ENCODE data around the gene RGL2.

The RGL2 gene

DNA sequence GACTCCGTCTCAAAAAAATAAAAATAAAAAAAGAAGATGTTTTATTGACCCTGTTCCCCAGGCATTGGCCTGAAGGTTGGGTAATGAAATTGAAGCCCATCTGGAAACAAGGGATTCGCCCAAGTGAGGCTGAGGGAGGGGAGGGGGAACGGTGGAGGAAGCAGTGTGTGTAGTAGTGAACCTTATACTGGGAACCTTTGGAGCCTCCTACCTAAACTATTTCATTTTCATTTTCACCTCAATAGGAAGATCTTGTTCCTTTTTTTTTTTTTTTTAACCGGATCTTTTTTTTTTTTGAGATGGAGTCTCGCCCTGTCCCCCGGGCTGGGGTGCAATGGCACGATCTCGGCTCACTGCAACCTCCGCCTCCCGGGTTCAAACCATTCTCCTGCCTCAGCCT, 32.0 kb upstream of the RGL2 start:
- H4K20me1 ChIP-seq, result no peaks in the 10 kb centered on the region
- no peak for TF ChIP-seq Cebpa-rat (IDR thresholded peaks at IDR 0.05)
- no peaks in the 10 kb centered on the region for H3K27me3 ChIP-seq
- H3K9me3 ChIP-seq, result no peaks in the 10 kb centered on the region
- no peak overlapping the region for H3K4me2 ChIP-seq
- H3K4me3 ChIP-seq, result no peak overlapping the region
- H3K36me3 ChIP-seq, result no peaks in the 10 kb centered on the region
- H3K9ac ChIP-seq, result no peak overlapping the region
- no peak overlapping the region for H3K27ac ChIP-seq
- H3K4me1 ChIP-seq, result no peaks in the 10 kb centered on the region; the same call in 1 of the 2 replicates

DNA sequence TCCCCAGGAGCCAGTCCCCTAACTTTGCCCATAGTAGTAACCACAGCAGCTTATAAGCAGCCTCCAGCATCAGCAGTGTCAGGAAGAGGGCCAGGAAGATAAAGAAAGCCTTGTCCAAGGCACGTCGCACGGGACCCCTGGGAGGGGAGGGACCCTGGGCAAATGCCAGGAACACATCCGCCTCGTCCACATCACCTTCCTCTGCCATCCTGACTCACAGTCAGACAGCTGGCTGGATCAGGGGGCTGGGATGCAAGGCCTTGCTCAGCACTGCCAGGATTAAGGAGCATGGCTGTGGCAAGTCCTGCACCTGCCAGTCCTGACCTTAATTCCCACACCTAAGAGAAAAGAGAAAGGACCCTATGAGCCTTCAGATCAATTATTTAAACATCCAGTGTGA, 30.3 kb upstream of the RGL2 start:
- no peaks in the 10 kb centered on the region for H4K20me1 ChIP-seq
- H3K27me3 ChIP-seq, result no peaks in the 10 kb centered on the region
- no peak overlapping the region for H3K4me3 ChIP-seq
- H3K4me2 ChIP-seq, result no peak overlapping the region
- H3K36me3 ChIP-seq, result no peaks in the 10 kb centered on the region
- no peak for TF ChIP-seq Cebpa-rat (IDR thresholded peaks at IDR 0.05)
- no peaks in the 10 kb centered on the region for H3K9me3 ChIP-seq
- H3K4me1 ChIP-seq, result peaks cover 6% of the 10 kb centered on the region
- no peak overlapping the region for H3K9ac ChIP-seq
- H3K27ac ChIP-seq, result no peak overlapping the region

DNA sequence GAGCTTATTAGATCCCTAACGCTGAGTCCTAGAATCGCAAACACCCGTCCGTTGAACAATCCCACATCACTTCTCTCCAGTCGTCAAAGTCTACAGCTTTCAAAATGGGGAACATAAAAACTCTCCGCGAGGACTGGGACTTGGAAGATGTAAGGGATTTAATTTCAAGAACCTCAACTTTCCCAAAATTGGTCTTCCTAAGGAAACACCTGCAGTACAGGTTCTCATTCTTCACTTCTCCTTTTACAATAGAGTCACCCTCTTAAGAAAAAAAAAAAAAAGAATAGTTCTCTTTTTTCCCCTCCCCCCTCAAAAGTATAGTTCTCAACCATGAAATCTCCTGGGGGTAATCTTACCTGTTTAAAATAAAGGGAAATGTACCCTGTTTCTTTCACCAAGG, 25.4 kb upstream of the RGL2 start:
- TF ChIP-seq Cebpa-rat (IDR thresholded peaks at IDR 0.05), result no peak
- H4K20me1 ChIP-seq, result peaks cover 31% of the 10 kb centered on the region
- H3K36me3 ChIP-seq, result peaks cover 22% of the 10 kb centered on the region
- peak overlapping the region; percentile 90 for H3K27ac ChIP-seq
- H3K9ac ChIP-seq, result peak overlapping the region; percentile 92
- H3K4me3 ChIP-seq, result peak overlapping the region; percentile 84
- no peaks in the 10 kb centered on the region for H3K27me3 ChIP-seq
- H3K4me1 ChIP-seq, result peaks cover 43% of the 10 kb centered on the region
- H3K4me2 ChIP-seq, result peak overlapping the region; percentile 91
- H3K9me3 ChIP-seq, result no peaks in the 10 kb centered on the region

DNA sequence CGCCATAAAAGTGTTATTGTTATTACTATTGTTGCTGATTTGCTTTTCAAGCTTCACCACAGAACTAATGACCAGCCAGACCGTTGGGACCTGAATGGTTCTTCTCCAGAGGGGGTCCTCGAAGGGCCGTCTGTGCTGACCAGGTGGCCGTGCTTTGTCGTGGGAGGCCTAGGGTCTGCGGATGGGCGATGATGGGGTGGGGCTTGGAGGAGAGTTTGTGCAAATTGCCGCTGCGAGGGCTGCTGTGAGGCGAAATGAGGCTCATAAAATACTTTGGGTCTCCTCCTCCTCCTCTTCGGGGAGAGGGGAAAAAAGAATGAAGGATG, 24.8 kb upstream of the RGL2 start:
- peak overlapping the region; percentile 92 for H3K9ac ChIP-seq
- no peaks in the 10 kb centered on the region for H3K9me3 ChIP-seq
- H3K36me3 ChIP-seq, result peaks cover 27% of the 10 kb centered on the region
- no peaks in the 10 kb centered on the region for H3K27me3 ChIP-seq
- peaks cover 36% of the 10 kb centered on the region for H4K20me1 ChIP-seq
- peak overlapping the region; percentile 91 for H3K4me2 ChIP-seq
- H3K4me3 ChIP-seq, result peak overlapping the region; percentile 84
- TF ChIP-seq Cebpa-rat (IDR thresholded peaks at IDR 0.05), result no peak
- H3K4me1 ChIP-seq, result peaks cover 48% of the 10 kb centered on the region
- peak overlapping the region; percentile 90 for H3K27ac ChIP-seq

DNA sequence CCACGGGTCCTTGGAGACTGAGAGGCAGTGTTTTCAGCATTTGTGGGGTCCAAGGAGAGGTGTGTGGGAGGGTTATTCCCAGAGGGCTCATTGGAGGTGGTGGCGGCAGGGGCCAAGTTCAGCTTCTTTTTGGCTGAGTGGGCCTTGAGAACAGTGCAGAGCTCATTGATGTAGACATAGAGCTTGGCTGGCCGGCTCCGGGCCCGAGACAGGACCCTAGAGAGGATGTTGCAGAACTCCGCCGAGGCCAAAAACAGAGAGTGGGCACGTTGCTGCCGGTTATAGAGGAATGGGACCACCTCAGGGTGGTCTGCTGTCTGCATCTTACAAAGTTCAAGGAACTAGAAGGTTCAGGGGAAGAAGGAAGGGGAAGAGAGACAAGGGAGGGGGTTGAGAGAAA, 22.5 kb upstream of the RGL2 start:
- Histone ChIP-seq H3K4me2 (peak overlapping the region; percentile 98), H3K9me3 (no peaks in the 10 kb centered on the region), H3K4me1 (peaks cover 64% of the 10 kb centered on the region), H3K4me3 (peak overlapping the region; percentile 84), H3K27ac (peak overlapping the region; percentile 90), H3K9ac (peak overlapping the region; percentile 92), H3K36me3 (peaks cover 32% of the 10 kb centered on the region), H3K27me3 (no peaks in the 10 kb centered on the region), H4K20me1 (peaks cover 50% of the 10 kb centered on the region)
- no peak for TF ChIP-seq Cebpa-rat (IDR thresholded peaks at IDR 0.05)

DNA sequence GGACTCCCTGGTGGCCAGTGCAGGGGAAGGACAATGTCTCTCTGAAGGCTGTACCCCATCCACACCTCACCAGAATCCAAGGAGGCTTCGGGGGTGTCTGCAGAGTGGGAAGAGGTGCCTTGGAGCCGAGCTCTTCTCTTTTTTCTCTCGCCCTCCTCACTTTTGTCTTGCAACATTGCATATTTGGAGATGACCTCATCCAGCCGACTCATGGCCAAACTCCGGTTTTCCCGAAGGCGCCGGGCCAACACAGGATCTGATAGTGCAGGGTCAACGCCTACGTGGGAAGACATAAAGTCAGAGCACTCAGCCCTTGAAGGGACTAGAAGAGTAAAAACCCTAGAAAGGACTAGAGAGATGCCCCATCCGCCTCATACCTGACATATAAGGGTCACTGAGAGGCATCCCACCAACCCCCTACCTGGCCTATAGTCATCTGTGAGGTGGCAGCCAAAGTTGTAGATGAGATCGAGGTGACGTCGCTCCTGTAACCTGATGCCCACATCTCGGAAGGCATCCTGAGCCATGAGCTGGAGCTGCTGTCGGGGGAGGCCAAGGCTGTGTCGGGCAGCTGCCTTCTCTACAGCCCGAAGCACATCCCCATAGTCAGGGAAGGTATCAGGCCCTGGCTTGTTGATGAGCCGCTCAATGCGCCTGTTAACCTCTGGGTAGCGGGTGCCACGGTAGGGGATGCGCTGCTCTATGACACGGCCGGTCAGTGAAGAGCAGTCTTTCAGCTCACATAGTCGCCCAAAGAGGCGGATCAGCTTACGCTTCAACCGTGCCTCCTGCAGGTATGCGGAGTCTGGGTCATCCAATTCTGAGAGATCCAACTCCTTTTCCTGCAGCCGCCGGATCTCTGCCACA, 21.8 kb upstream of the RGL2 start:
- Histone ChIP-seq H4K20me1 (peaks cover 54% of the 10 kb centered on the region), H3K9ac (peak overlapping the region; percentile 92), H3K36me3 (peaks cover 36% of the 10 kb centered on the region), H3K4me1 (peaks cover 70% of the 10 kb centered on the region), H3K27ac (no peak overlapping the region; the same call in 1 of the 2 replicates), H3K9me3 (no peaks in the 10 kb centered on the region), H3K4me2 (peak overlapping the region; percentile 98), H3K27me3 (no peaks in the 10 kb centered on the region), H3K4me3 (no peak overlapping the region)
- no peak for TF ChIP-seq Cebpa-rat (IDR thresholded peaks at IDR 0.05)

DNA sequence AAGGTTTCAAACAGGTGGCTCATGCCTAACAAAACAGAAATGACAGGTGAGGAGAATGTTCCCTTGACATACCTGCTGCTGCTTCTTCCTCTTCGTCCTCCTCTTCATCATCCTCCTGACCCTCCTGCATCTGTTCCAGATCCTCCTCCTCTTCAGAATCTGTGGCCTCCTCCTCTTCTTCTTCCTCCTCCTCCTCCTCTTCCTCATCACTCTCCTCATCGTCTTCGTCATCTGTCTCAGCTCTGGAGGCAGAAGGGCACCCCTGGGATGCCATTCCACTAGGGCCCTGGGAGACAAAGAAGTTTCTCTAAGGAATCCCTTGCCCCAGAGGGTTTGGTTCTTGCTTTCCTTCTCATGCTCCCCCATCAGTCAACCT, 21.2 kb upstream of the RGL2 start:
- Histone ChIP-seq H3K4me1 (peaks cover 76% of the 10 kb centered on the region), H3K4me2 (peak overlapping the region; percentile 98), H4K20me1 (peaks cover 54% of the 10 kb centered on the region), H3K27me3 (no peaks in the 10 kb centered on the region), H3K36me3 (peaks cover 36% of the 10 kb centered on the region), H3K27ac (no peak overlapping the region), H3K9ac (peak overlapping the region; percentile 92; the same call in 1 of the 2 replicates), H3K4me3 (no peak overlapping the region), H3K9me3 (no peaks in the 10 kb centered on the region)
- TF ChIP-seq Cebpa-rat (IDR thresholded peaks at IDR 0.05), result no peak

DNA sequence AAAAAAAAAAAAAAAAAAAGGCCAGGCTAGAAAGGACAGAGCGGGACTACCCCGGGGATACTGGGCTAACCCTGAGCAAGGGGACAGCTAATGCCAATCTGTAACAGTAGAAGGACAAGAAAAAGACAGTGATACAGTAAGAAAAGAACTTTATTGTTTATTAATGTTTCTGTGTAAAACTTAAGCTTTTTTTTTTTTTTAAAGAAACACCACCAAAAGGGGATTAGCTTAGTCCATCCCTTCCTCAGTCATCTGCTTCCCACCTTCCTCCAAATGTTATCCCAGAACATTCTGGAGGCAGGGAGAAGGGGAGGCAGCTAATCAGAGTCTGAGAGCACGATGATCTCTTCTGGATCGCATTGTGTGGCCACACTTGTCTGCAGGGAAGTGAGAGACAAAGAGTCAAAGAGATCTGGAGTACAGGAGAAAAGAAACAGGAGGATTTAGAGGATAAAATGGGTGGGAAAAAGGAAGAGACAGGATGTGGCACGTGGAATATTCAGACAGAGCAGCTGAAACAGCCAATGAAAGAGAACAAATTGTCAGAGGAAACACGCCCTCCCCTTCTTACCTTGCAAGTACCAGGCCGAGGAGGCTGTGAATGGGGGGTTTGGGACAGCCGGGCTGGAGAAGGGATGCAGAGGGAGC, 19.8 kb upstream of the RGL2 start:
- peaks cover 54% of the 10 kb centered on the region for H4K20me1 ChIP-seq
- no peak overlapping the region for H3K27ac ChIP-seq
- no peak for TF ChIP-seq Cebpa-rat (IDR thresholded peaks at IDR 0.05)
- peaks cover 36% of the 10 kb centered on the region for H3K36me3 ChIP-seq
- H3K4me2 ChIP-seq, result peak overlapping the region; percentile 76
- H3K9ac ChIP-seq, result peak overlapping the region; percentile 92; the same call in 1 of the 2 replicates
- H3K4me3 ChIP-seq, result peak overlapping the region; percentile 73
- H3K4me1 ChIP-seq, result peaks cover 72% of the 10 kb centered on the region
- no peaks in the 10 kb centered on the region for H3K9me3 ChIP-seq
- no peaks in the 10 kb centered on the region for H3K27me3 ChIP-seq

DNA sequence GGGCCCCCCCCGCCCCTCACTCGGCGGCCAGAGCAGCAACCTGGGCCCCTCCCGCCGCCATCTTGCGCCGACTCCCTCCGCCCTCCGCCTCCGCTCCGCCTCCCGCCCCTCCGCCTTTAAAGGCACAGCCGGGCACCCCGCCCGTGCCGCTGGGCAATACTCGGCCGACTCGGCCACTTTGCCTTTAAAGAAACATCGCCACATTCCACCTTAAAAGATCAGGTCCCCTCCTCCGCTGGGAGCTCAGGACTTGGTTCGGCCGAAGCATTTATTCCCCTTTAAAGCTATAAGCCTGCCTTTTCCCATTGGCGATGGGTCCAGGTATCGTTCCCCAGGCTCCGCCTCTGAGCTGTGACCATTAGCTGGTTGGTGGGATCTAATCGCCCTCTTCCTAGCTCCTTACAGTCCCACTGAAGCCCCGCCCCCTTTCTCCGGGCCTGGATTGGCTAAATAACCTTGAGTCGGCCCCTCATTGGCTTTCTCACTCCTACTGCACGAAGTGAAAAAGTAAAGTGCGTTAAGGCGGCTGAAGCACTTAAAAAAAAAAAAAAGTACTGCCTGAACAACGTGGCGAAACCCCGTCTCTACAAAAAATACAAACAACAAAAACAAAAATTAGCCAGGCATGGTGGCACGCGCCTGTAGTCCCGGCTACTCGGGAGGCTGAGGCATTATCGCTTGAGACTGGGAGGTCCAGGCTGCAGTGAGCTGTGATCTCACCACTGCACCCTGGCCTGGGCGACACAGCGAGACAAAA, 19.1 kb upstream of the RGL2 start, which contains the start of gene ZBTB22:
Gene ZBTB22, minus strand, starts transcription at position 76 of the 757 bp plus-strand sequence. CDS start 828 bp downstream, outside the sequence.
- TF ChIP-seq Cebpa-rat (IDR thresholded peaks at IDR 0.05), result no peak
- Histone ChIP-seq H3K4me1 (peaks cover 71% of the 10 kb centered on the region), H3K9me3 (no peaks in the 10 kb centered on the region)

DNA sequence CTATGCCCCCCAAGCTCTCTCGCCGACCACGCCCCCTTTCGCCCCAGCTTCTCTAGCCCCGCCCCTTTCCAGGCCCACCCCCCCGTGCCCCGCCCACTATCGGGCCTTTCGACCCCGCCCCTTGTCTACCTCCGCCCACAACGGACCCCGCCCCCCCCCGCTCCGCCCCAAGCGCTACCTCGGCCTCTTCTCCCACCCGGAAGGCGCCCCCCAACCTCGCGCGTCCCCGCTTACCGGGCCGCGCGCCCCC, 18.6 kb upstream of the RGL2 start:
- Histone ChIP-seq H3K4me2 (peak overlapping the region; percentile 68), H3K36me3 (peaks cover 36% of the 10 kb centered on the region), H4K20me1 (peaks cover 65% of the 10 kb centered on the region), H3K9me3 (no peaks in the 10 kb centered on the region), H3K9ac (no peak overlapping the region), H3K27me3 (no peaks in the 10 kb centered on the region), H3K4me1 (peaks cover 75% of the 10 kb centered on the region), H3K27ac (no peak overlapping the region), H3K4me3 (peak overlapping the region; percentile 73)
- TF ChIP-seq Cebpa-rat (IDR thresholded peaks at IDR 0.05), result no peak

More for the DNA sequence above, 19.1 kb upstream of the RGL2 start, which contains the start of gene ZBTB22:
- peaks cover 36% of the 10 kb centered on the region for H3K36me3 ChIP-seq
- H3K9ac ChIP-seq, result peak within 1 kb of the TSS; percentile 92
- peak within 1 kb of the TSS; percentile 71; the same call in 1 of the 2 replicates for H3K27ac ChIP-seq
- peak within 1 kb of the TSS; percentile 73 for H3K4me3 ChIP-seq
- H3K4me2 ChIP-seq, result peak within 1 kb of the TSS; percentile 76
- no peaks in the 10 kb centered on the region for H3K27me3 ChIP-seq
- peaks cover 60% of the 10 kb centered on the region for H4K20me1 ChIP-seq
